ENCODE measurements around the gene PPP2R2B.

Gene PPP2R2B

DNA sequence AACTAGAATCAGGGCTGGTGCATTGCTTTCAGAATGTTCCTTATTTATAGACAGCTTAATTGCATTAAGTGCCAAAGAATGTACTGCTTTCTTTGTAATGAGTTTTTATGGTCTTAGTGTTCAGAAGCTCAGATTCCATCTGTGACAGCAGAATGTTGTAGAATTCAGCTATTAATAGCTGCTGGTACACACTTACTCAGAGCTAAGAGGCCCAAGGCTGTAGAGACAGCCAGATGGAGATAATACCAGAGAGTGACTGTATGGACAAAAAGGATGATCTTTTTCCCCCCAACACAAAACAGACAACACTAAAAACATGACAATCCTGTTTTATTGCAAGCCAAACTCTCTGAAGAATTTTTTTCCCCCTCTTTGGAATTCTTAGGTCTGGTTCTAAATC is 50.2 kb downstream of the PPP2R2B start:
- H3K9me2 ChIP-seq (replicated peaks; ENCODE audit: insufficient read depth, low read length): no peaks in the 10 kb centered on the region
- TF ChIP-seq, protein P1, sequence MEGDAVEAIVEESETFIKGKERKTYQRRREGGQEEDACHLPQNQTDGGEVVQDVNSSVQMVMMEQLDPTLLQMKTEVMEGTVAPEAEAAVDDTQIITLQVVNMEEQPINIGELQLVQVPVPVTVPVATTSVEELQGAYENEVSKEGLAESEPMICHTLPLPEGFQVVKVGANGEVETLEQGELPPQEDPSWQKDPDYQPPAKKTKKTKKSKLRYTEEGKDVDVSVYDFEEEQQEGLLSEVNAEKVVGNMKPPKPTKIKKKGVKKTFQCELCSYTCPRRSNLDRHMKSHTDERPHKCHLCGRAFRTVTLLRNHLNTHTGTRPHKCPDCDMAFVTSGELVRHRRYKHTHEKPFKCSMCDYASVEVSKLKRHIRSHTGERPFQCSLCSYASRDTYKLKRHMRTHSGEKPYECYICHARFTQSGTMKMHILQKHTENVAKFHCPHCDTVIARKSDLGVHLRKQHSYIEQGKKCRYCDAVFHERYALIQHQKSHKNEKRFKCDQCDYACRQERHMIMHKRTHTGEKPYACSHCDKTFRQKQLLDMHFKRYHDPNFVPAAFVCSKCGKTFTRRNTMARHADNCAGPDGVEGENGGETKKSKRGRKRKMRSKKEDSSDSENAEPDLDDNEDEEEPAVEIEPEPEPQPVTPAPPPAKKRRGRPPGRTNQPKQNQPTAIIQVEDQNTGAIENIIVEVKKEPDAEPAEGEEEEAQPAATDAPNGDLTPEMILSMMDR (IDR thresholded peaks at IDR 0.05; ENCODE audit: low read length): no peak
- TF ChIP-seq EZH2phosphoT487 (IDR thresholded peaks at IDR 0.05; ENCODE audit: low read length): no peak
- TF ChIP-seq EZH2 (optimal IDR thresholded peaks at IDR 0.05; ENCODE audit: low read depth, low read length): no peak

GRCh38 chr5:146827901-146828300 is 50.7 kb downstream of the PPP2R2B start:
- no peaks in the 10 kb centered on the region for H4K20me1 ChIP-seq (ENCODE audit: insufficient read depth, low read length)
- no peaks in the 10 kb centered on the region for H3F3A ChIP-seq (ENCODE audit: insufficient read depth, low read length)
- no peak overlapping the region for H3K27ac ChIP-seq (ENCODE audit: low read length)
- TF ChIP-seq EZH2phosphoT487 (IDR thresholded peaks at IDR 0.05; ENCODE audit: low read length) (no peak), EZH2 (optimal IDR thresholded peaks at IDR 0.05; ENCODE audit: low read depth, low read length) (no peak)
- TF ChIP-seq, protein P1 (IDR thresholded peaks at IDR 0.05; ENCODE audit: low read length): no peak
- no peak overlapping the region for H3K4me3 ChIP-seq (ENCODE audit: low read length)
- no peaks in the 10 kb centered on the region for H3K9me2 ChIP-seq (replicated peaks; ENCODE audit: insufficient read depth, low read length)
- H3K27me3 ChIP-seq (replicated peaks; ENCODE audit: insufficient read depth, low read length): no peaks in the 10 kb centered on the region
- DNase-seq: no peak
- no peaks in the 10 kb centered on the region for H3K4me1 ChIP-seq (ENCODE audit: low read length)
- H3K79me2 ChIP-seq (ENCODE audit: low read length): no peaks in the 10 kb centered on the region
- H2AFZ ChIP-seq (ENCODE audit: low read length): no peak overlapping the region
- no peak overlapping the region for H3K4me2 ChIP-seq (ENCODE audit: low read depth, low read length)
- H3K36me3 ChIP-seq (replicated peaks; ENCODE audit: insufficient read depth, low read length): no peaks in the 10 kb centered on the region
- H3K9ac ChIP-seq (ENCODE audit: low read length): no peak overlapping the region
- H3K9me3 ChIP-seq (replicated peaks; ENCODE audit: insufficient read depth, low read length): no peaks in the 10 kb centered on the region

More for the DNA sequence above, 50.2 kb downstream of the PPP2R2B start:
- Histone ChIP-seq H3K79me2 (ENCODE audit: low read length) (no peaks in the 10 kb centered on the region), H3F3A (ENCODE audit: insufficient read depth, low read length) (no peaks in the 10 kb centered on the region), H3K9me3 (replicated peaks; ENCODE audit: insufficient read depth, low read length) (no peaks in the 10 kb centered on the region), H3K27me3 (replicated peaks; ENCODE audit: insufficient read depth, low read length) (no peaks in the 10 kb centered on the region), H3K36me3 (replicated peaks; ENCODE audit: insufficient read depth, low read length) (no peaks in the 10 kb centered on the region), H3K4me3 (ENCODE audit: low read length) (no peak overlapping the region), H3K27ac (ENCODE audit: low read length) (no peak overlapping the region), H2AFZ (ENCODE audit: low read length) (no peak overlapping the region), H3K9ac (ENCODE audit: low read length) (no peak overlapping the region), H4K20me1 (ENCODE audit: insufficient read depth, low read length) (no peaks in the 10 kb centered on the region), H3K4me2 (ENCODE audit: low read depth, low read length) (no peak overlapping the region), H3K4me1 (ENCODE audit: low read length) (no peaks in the 10 kb centered on the region)
- DNase-seq: no peak

GRCh38 chr5:146825033-146825432 is 53.5 kb downstream of the PPP2R2B start:
- no peaks in the 10 kb centered on the region for H3K9me3 ChIP-seq (replicated peaks; ENCODE audit: insufficient read depth, low read length)

More at GRCh38 chr5:146825033-146825432, 53.5 kb downstream of the PPP2R2B start:
- TF ChIP-seq, protein P1 (IDR thresholded peaks at IDR 0.05; ENCODE audit: low read length): no peak
- TF ChIP-seq EZH2 (optimal IDR thresholded peaks at IDR 0.05; ENCODE audit: low read depth, low read length): no peak
- TF ChIP-seq EZH2phosphoT487 (IDR thresholded peaks at IDR 0.05; ENCODE audit: low read length): no peak
- Histone ChIP-seq H3F3A (ENCODE audit: insufficient read depth, low read length) (no peaks in the 10 kb centered on the region), H2AFZ (ENCODE audit: low read length) (no peak overlapping the region), H4K20me1 (ENCODE audit: insufficient read depth, low read length) (no peaks in the 10 kb centered on the region), H3K27ac (ENCODE audit: low read length) (no peak overlapping the region), H3K9ac (ENCODE audit: low read length) (no peak overlapping the region), H3K36me3 (replicated peaks; ENCODE audit: insufficient read depth, low read length) (no peaks in the 10 kb centered on the region), H3K9me2 (replicated peaks; ENCODE audit: insufficient read depth, low read length) (no peaks in the 10 kb centered on the region), H3K79me2 (ENCODE audit: low read length) (no peaks in the 10 kb centered on the region), H3K4me2 (ENCODE audit: low read depth, low read length) (no peak overlapping the region), H3K4me1 (ENCODE audit: low read length) (no peaks in the 10 kb centered on the region), H3K27me3 (replicated peaks; ENCODE audit: insufficient read depth, low read length) (no peaks in the 10 kb centered on the region), H3K4me3 (ENCODE audit: low read length) (no peak overlapping the region)
- peak; percentile 42 for DNase-seq
